GM10266 (cell line): ENCODE data around the gene GRIK4.

ENCODE experiments used
- DNase-seq: peaks from one replicate; pipeline ENCODE4 v3.0.0; 2012; ENCODE audit errors: extremely low spot score
- TF ChIP-seq, protein P1 (sequence below): IDR thresholded peaks from 2 replicates; pipeline ENCODE4 v1.5.1; 2012; ENCODE audit warnings: mild to moderate bottlenecking, low read depth; ENCODE audit not compliant: control insufficient read depth, insufficient read depth; ENCODE audit errors: missing control alignments

Gene GRIK4

DNA sequence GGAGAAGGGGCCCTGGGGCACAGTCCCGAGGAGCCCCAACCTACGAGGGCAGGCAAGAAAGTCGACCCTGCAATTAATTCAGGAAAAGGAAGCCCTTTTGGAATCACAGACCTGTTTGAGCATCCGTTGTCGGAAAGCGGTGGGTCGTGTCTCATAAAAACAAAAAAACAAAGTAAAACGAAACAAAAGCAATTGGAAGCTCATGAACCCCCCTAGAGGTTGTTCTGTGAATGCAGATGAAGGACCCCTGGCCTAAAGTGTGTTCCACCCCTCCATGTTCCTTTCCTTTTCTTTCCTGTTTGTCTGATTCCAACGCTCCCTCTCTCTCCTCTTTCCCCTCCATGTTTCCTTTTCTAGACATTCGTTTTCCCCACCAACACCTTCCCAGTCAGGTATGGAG is 203.7 kb downstream of the GRIK4 start:
- DNase-seq, result peak; percentile 42
- TF ChIP-seq, protein P1, sequence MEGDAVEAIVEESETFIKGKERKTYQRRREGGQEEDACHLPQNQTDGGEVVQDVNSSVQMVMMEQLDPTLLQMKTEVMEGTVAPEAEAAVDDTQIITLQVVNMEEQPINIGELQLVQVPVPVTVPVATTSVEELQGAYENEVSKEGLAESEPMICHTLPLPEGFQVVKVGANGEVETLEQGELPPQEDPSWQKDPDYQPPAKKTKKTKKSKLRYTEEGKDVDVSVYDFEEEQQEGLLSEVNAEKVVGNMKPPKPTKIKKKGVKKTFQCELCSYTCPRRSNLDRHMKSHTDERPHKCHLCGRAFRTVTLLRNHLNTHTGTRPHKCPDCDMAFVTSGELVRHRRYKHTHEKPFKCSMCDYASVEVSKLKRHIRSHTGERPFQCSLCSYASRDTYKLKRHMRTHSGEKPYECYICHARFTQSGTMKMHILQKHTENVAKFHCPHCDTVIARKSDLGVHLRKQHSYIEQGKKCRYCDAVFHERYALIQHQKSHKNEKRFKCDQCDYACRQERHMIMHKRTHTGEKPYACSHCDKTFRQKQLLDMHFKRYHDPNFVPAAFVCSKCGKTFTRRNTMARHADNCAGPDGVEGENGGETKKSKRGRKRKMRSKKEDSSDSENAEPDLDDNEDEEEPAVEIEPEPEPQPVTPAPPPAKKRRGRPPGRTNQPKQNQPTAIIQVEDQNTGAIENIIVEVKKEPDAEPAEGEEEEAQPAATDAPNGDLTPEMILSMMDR, result peak; percentile 47

DNA sequence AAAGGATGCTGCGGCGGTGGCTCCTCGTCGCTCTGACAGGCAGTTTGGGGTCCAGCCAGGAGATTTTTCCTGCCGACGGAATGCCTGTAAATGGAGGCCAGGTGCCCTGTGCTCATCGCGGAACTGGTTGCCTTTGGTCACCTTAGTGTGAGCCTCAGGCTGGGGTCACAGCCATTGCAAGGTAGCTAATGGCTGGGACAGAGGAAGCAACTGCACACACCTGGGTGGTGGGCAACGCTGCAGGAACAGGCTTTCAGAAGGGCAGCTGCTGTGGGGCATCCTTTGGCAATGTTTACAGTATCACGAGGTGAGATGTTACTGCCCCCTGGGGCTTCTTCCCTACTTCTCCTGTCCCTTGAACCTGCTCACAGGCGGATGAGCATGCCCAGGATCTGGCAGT is 205.5 kb downstream of the GRIK4 start:
- no peak for DNase-seq
- TF ChIP-seq, protein P1, result no peak

DNA sequence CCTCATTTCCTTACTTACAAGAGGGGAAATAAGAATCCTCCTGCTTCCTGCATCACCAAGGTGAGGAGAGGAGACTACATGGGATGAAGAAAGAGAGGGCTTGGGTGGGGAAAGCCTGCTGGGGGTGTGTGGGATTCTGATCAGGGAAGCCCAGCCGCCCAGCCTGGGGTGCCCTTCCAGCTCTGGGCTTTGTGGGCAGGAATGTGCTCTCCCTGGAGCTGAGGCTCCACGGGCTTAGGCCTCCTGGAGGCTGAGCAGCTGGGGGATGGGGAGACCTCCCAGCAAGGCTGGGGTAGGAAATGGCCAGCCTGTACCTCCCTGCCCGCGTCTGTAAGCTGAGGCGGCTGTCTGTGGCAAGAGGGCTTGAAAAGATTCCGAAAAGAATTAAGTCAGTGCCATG is 206.1 kb downstream of the GRIK4 start:
- DNase-seq, result no peak
- TF ChIP-seq, protein P1, result no peak

DNA sequence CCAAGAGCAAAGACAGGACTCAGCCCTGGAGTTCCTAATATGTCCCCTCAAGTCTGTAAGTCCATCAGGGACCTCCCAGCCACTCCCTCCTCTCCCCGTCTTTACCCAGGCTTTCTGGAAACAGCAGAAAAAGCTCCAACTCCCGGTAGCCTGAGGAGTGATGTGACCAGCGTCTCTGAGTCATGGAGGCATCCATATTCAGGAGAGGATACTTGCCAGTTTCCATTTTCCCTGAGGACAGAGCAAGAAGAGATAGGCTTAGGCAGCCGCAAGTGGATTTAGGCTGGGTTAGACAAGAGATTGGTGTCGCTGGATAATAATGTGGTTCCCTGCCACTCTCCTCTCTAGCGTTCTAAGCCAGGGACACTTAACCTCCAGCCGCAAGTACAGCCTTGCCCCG is 206.6 kb downstream of the GRIK4 start:
- DNase-seq, result no peak

DNA sequence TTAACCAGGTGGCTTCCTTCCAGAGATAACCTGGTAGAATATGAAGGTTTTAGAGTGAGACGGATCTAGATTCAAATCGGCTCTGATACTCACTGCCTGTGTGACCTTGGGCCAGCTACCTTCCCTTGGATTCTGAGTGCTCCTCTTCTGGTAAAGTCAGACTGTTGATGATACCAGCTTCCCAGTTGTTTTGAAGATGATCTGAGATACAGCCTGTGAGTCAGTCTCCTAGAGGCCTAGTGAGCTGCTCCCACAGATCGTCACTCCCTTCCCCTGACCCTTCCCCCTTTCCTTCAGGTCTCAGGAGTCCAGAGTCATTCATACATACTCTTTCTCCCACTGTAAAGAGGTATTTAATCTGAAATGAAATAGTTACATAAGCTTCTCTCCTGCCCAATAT is 207.8 kb downstream of the GRIK4 start:
- TF ChIP-seq, protein P1, result no peak
- no peak for DNase-seq

More for the DNA sequence above, 206.6 kb downstream of the GRIK4 start:
- TF ChIP-seq, protein P1, result no peak

DNA sequence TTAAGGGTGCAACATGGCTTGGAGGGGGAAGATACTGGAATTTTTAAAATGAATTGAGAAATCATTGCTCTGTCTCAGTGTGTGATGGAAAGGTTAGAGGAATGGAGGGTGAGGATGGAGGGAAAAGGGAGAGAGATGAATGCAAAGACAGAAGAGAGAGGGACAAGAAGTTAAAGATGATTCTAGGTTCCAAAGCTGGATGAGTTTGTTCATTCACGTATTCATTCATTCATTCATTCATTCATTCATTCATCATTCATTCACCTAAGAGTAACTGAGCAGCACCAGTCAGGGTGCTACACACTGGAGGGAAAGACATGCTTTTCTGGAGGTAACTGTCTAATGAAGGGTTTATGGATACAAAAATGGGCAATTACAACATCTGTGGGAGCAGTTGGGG is 209.2 kb downstream of the GRIK4 start:
- TF ChIP-seq, protein P1, result no peak
- DNase-seq, result no peak

DNA sequence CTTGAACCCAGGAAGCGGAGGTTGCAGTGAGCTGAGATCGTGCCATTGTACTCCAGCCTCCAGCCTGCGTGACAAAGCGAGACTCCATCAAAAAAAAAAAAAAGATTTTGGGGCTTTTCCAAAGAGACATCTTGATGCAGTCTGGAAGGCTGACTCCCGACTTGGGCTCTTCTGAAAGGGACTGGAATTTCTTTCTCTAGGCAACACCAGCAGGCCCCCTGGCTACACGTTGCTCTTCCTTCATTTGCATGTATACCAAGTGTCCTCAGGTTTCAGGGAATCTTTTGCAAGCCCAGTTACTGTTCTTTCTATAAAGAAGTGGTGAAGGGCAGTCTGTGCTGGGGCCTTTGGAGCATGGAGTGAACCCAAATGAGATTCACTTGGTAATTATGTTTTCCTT is 211.0 kb downstream of the GRIK4 start:
- TF ChIP-seq, protein P1, result no peak
- no peak for DNase-seq
